ENCODE measurements around the gene FANCC.

The FANCC gene

DNA sequence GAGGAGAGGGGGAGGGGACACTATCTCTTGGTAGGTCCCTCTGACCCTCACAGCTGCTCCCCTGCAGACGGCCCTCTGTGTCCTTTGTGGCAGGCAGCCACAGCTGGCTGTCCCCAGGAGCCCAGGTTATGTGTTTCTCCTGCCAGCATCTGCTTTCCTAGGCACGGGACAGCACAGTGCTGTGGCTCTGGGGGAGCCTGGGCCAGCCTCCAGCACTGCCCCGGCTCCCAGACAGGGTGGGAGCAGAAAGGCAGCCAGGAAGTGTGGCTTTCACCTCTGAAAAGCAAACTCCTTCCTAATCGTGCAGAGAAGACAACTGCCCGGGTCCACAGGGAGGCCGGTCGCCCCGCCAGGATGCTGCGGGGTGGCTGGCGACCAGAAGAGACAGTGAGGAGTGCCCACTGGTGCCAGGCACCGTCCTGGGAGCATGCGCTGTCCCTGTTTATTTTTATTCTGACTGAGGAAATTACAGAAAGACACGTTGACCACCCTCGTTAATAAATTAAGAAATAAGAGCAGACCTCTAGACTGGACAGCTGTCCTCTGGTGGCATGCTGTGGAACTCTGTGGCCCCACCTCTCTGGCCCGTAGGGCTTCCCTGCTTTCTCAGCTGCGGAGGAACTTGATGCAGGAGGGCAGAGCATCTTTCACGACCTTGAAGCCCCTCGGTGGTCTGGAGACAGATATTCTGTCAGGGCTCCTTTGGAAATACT, 240.3 kb downstream of the FANCC start:
- no peak for DNase-seq (ENCODE audit: low read depth)
- no peak for TF ChIP-seq CTCF (conservative IDR thresholded peaks at IDR 0.05; ENCODE audit: low read length)
- H3K4me3 ChIP-seq (ENCODE audit: low read length): no peak overlapping the region

DNA sequence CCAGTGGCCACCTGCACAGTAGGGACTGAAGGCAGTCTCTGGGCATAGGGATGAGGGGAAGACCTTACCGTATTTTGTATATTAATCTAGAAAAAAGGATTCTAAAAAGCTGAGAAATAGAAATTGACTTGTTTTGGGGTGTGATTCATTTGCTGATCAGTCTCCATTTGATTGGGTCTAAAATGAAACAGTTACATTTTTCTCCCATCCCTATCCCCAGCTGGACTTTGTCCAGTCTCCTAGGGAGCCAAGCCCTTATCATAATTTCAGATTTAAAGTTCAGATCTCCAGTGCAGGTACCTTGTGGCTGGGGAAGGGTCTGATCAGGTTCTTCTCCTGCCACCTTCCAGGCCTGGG, 240.8 kb downstream of the FANCC start:
- no peak for DNase-seq (ENCODE audit: low read depth)
- no peak for TF ChIP-seq CTCF (conservative IDR thresholded peaks at IDR 0.05; ENCODE audit: low read length)
- no peak overlapping the region for H3K4me3 ChIP-seq (ENCODE audit: low read length)

DNA sequence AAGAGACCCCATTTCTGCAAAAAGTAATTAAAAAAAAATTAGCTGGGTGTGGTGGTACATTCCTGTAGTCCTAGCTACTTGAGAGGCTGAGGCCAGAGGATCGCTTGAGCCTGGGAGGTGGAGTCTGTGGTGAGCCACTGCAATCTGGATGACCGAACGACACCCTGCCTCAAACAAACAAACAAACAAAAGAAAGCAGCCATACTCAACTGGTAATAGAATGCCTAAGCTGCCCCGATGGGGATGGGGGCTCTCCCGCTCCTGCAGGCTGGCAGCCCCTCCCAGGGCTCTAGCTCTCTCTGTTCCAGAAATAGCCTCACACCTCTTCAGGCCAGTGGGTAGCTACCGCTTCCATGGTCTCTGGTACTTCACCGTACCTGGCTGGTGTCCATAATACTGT, 241.8 kb downstream of the FANCC start:
- no peak overlapping the region for H3K4me3 ChIP-seq (ENCODE audit: low read length)
- no peak for DNase-seq (ENCODE audit: low read depth)
- TF ChIP-seq CTCF (conservative IDR thresholded peaks at IDR 0.05; ENCODE audit: low read length): no peak

DNA sequence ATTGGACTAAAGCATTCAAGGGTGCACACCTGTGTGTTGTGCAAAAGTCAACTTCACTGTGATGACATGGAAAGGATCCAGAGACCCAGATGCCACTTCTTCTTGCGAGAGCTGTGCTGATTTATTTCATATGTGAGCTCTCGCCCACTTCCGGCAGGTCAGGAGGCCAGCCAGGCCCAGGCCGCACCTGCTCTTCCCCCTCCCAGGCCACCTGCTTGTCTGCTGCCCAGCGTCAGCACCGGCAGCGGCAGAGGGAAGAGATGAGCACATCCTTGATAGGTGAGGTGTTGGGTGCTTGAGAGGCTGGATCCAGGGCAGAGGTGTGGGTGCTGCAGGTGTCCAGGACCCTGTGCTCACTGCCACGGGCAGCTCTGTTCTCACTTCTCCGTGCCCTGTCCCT, 242.9 kb downstream of the FANCC start:
- no peak for TF ChIP-seq CTCF (conservative IDR thresholded peaks at IDR 0.05; ENCODE audit: low read length)
- no peak overlapping the region for H3K4me3 ChIP-seq (ENCODE audit: low read length)
- DNase-seq (ENCODE audit: low read depth): no peak

GRCh38 chr9:95073918-95074317, 243.6 kb downstream of the FANCC start:
- no peak for DNase-seq (ENCODE audit: low read depth)
- H3K4me3 ChIP-seq (ENCODE audit: low read length): no peak overlapping the region
- no peak for TF ChIP-seq CTCF (conservative IDR thresholded peaks at IDR 0.05; ENCODE audit: low read length)

DNA sequence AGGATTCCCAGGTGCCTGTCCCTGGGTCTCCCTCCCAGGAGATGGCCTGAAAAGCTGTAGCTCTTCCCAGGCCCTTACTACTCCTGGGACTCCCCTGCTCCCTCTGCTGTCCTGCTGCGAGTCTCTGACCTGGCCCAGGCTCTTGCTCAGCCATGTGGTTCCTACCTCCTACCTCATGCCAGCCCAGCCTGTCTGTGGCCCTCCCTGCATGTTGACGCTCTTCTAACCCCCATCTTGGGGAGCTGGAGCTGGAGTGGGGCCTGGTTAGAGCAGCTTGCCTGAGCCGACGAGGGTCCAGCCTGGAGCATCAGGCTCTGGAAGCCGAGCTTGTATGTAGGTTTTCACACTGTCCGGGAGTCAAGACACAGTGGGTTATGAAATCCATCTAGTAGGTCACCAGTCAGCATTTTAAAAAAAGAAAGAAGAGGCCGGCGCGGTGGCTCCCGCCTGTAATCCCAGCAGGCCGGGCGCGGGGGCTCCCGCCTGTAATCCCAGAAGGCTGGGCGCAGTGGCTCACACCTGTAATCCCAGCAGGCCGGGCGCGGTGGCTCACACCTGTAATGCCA, 244.4 kb downstream of the FANCC start:
- peak; percentile 27; the same call in 1 of the 2 replicates for TF ChIP-seq CTCF (conservative IDR thresholded peaks at IDR 0.05; ENCODE audit: low read length)
- no peak for DNase-seq (ENCODE audit: low read depth)
- no peak overlapping the region for H3K4me3 ChIP-seq (ENCODE audit: low read length)

DNA sequence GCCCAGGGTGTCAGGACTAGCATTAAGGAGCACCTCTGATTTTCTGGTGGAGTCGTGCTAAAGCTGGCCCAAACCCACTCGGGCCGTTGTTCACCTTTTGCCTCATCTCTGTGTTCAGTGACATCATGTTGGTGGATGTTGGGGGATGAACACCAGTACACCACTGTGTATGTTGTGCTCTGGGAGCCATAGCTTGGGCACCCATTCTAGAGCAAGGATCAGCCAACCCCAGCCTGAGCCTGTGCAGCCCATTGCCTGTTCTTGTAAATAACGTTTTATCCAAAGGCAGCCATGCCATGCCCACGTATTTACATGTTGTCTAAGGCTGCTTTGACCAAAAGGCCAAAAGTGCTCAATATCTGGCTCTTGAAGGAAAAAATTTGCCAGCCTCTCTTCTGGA, 245.6 kb downstream of the FANCC start:
- DNase-seq (ENCODE audit: low read depth): no peak
- H3K4me3 ChIP-seq (ENCODE audit: low read length): no peak overlapping the region
- no peak for TF ChIP-seq CTCF (conservative IDR thresholded peaks at IDR 0.05; ENCODE audit: low read length)

Measured in AG10803 (cell line).